ENCODE results near the gene ALG12. TPM values are rescaled to one million over a fixed set of nuclear protein-coding genes. Genes with fewer than 3 reads are reported as not detected.

ALG12 gene
- total and polyA plus RNA-seq, 2 of the 13 experiments (the other 11 are each of a cell fraction or from before 2014, with no cell fraction given): 7.8 to 15.8 TPM

DNA sequence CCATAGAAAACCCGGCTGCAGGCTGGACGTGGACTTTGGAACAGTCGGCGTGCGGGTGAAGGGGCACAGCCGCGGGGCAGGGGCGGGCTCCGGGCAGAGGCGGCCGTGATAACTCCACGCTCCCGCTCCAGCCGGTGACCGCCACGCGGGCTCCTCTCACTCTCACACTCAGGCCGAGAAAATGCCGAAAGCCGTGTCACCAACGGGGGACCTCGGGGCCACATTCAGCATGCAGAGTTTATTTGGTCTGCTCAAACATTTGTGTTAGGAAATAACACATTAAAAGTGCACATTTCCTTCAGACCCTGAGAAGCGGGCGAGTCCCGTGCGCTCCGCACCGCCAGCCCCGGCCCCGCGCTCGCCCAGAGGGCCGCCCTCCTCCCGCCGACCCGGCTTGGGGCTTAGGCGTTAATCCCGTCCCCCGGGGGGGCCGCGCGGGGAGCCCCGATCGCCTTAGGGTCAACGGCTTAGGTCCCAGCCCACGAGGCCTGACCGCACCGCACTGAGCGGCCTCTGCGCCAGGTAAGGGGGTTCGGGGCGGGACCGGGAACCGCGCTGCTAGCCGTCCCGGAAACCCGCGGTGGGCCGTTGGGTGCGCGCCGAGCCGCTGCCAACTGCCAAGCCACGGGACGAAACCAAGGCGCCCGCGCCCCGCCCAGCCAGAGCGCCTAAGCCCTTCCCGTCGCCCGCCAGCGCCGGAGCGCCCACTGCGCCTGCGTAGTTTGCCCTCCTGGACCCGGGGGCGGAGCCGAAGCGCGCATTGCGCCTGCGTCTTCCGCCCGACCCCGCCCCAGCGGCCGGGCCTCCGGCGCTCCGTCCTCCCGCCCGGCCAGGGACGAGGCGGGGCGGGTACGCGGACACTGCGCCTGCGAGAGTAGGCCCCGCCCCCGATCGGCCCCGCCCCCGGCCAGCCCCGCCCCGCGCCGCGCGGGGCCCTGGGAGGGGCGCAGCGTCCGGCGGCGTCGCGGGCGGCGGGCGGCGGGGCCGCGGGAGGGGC is 65.0 kb downstream of the ALG12 start, which contains the start of gene ZBED4 (continued):
- TF ChIP-seq ZNF674 (CRISPR knock-in tag; IDR thresholded peaks at IDR 0.05; ENCODE audit: low read depth): 0 out of 2 replicates have a peak, but pooled peaks have one; percentile 25
- TF ChIP-seq ZNF251 (CRISPR knock-in tag; IDR thresholded peaks at IDR 0.05): no peak
- no peak for TF ChIP-seq EHMT2 (IDR thresholded peaks at IDR 0.05; ENCODE audit: borderline replicate concordance, low read depth, low read length)
- TF ChIP-seq ATAD3A (CRISPR knock-in tag; IDR thresholded peaks at IDR 0.05): no peak
- TF ChIP-seq DPF2 (CRISPR knock-in tag; IDR thresholded peaks at IDR 0.05; ENCODE audit: borderline replicate concordance, low read depth): no peak
- TF ChIP-seq ZBTB21 (CRISPR knock-in tag; IDR thresholded peaks at IDR 0.05): no peak
- 0 out of 2 replicates have a peak, but pooled peaks have one; percentile 50 for TF ChIP-seq ZNF230 (CRISPR knock-in tag; IDR thresholded peaks at IDR 0.05)
- TF ChIP-seq, protein P1, sequence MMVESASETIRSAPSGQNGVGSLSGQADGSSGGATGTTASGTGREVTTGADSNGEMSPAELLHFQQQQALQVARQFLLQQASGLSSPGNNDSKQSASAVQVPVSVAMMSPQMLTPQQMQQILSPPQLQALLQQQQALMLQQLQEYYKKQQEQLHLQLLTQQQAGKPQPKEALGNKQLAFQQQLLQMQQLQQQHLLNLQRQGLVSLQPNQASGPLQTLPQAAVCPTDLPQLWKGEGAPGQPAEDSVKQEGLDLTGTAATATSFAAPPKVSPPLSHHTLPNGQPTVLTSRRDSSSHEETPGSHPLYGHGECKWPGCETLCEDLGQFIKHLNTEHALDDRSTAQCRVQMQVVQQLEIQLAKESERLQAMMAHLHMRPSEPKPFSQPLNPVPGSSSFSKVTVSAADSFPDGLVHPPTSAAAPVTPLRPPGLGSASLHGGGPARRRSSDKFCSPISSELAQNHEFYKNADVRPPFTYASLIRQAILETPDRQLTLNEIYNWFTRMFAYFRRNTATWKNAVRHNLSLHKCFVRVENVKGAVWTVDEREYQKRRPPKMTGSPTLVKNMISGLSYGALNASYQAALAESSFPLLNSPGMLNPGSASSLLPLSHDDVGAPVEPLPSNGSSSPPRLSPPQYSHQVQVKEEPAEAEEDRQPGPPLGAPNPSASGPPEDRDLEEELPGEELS (CRISPR knock-in tag; IDR thresholded peaks at IDR 0.05): no peak
- TF ChIP-seq, protein P2, sequence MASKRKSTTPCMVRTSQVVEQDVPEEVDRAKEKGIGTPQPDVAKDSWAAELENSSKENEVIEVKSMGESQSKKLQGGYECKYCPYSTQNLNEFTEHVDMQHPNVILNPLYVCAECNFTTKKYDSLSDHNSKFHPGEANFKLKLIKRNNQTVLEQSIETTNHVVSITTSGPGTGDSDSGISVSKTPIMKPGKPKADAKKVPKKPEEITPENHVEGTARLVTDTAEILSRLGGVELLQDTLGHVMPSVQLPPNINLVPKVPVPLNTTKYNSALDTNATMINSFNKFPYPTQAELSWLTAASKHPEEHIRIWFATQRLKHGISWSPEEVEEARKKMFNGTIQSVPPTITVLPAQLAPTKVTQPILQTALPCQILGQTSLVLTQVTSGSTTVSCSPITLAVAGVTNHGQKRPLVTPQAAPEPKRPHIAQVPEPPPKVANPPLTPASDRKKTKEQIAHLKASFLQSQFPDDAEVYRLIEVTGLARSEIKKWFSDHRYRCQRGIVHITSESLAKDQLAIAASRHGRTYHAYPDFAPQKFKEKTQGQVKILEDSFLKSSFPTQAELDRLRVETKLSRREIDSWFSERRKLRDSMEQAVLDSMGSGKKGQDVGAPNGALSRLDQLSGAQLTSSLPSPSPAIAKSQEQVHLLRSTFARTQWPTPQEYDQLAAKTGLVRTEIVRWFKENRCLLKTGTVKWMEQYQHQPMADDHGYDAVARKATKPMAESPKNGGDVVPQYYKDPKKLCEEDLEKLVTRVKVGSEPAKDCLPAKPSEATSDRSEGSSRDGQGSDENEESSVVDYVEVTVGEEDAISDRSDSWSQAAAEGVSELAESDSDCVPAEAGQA (IDR thresholded peaks at IDR 0.05; ENCODE audit: low read depth): no peak
- TF ChIP-seq, protein P2 (CRISPR knock-in tag; IDR thresholded peaks at IDR 0.05; ENCODE audit: borderline replicate concordance): no peak
- TF ChIP-seq FOXA3 (CRISPR knock-in tag; IDR thresholded peaks at IDR 0.05): 0 out of 2 replicates have a peak, but pooled peaks have one; percentile 31
- no peak for TF ChIP-seq ZSCAN25 (CRISPR knock-in tag; IDR thresholded peaks at IDR 0.05)
- TF ChIP-seq ZNF570 (CRISPR knock-in tag; IDR thresholded peaks at IDR 0.05; ENCODE audit: borderline replicate concordance): no peak
- peak; percentile 79; the same call in 1 of the 2 replicates for TF ChIP-seq ATF7-NPFF (CRISPR knock-in tag; IDR thresholded peaks at IDR 0.05; ENCODE audit: low read depth)
- TF ChIP-seq, protein P3, sequence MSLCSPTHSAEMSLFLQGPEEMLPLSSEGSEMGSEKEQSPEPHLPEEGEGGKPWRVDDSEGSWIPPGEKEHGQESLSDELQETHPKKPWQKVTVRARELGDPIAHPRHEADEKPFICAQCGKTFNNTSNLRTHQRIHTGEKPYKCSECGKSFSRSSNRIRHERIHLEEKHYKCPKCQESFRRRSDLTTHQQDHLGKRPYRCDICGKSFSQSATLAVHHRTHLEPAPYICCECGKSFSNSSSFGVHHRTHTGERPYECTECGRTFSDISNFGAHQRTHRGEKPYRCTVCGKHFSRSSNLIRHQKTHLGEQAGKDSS (CRISPR knock-in tag; IDR thresholded peaks at IDR 0.05; ENCODE audit: borderline replicate concordance, low read depth): no peak
- TF ChIP-seq, protein P4, sequence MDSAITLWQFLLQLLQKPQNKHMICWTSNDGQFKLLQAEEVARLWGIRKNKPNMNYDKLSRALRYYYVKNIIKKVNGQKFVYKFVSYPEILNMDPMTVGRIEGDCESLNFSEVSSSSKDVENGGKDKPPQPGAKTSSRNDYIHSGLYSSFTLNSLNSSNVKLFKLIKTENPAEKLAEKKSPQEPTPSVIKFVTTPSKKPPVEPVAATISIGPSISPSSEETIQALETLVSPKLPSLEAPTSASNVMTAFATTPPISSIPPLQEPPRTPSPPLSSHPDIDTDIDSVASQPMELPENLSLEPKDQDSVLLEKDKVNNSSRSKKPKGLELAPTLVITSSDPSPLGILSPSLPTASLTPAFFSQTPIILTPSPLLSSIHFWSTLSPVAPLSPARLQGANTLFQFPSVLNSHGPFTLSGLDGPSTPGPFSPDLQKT (CRISPR knock-in tag; IDR thresholded peaks at IDR 0.05; ENCODE audit: borderline replicate concordance): no peak
- TF ChIP-seq ZNF576 (CRISPR knock-in tag; IDR thresholded peaks at IDR 0.05): no peak
